ENCODE results near the gene USP5.

USP5 gene

GRCh38 chr12:6851921-6852650 is at the start of gene USP5:
Gene USP5 (plus strand): TSS chr12:6852150. CDS start chr12:6852180, 30 bp downstream.
- FAIRE-seq, result peak; percentile 90

GRCh38 chr12:6807170-6807569 is 44.8 kb upstream of the USP5 start:
- no peak for FAIRE-seq

- no peak for FAIRE-seq
These were observed 42.9 kb upstream of the USP5 start for GRCh38 chr12:6809056-6809455.

GRCh38 chr12:6810758-6811157 is 41.2 kb upstream of the USP5 start:
- no peak for FAIRE-seq

- no peak for FAIRE-seq
These were observed 38.6 kb upstream of the USP5 start for GRCh38 chr12:6813363-6813762.

- FAIRE-seq, result no peak
These were observed 35.4 kb upstream of the USP5 start for GRCh38 chr12:6816598-6816997.

GRCh38 chr12:6817098-6817497 is 34.9 kb upstream of the USP5 start:
- FAIRE-seq, result no peak

- no peak for FAIRE-seq
These were observed 34.2 kb upstream of the USP5 start for GRCh38 chr12:6817662-6818157.

- FAIRE-seq, result no peak
These were observed 33.7 kb upstream of the USP5 start for GRCh38 chr12:6818222-6818621.

- no peak for FAIRE-seq
These were observed 33.3 kb upstream of the USP5 start for GRCh38 chr12:6818645-6819044.

- FAIRE-seq, result no peak
These were observed 32.6 kb upstream of the USP5 start for GRCh38 chr12:6819106-6820030.

- no peak for FAIRE-seq
These were observed 31.8 kb upstream of the USP5 start for GRCh38 chr12:6820166-6820565.

GRCh38 chr12:6821591-6822425 is 30.1 kb upstream of the USP5 start, which contains the start of gene GPR162:
Gene GPR162 (plus strand): TSS chr12:6821821. CDS start chr12:6823899, 2,078 bp downstream.
- FAIRE-seq, result no peak

GRCh38 chr12:6822426-6823135 is 29.4 kb upstream of the USP5 start:
- no peak for FAIRE-seq

GRCh38 chr12:6823182-6824084 is 28.5 kb upstream of the USP5 start:
- no peak for FAIRE-seq

- no peak for FAIRE-seq
These were observed 27.7 kb upstream of the USP5 start for GRCh38 chr12:6824085-6824775.

- FAIRE-seq, result no peak
These were observed 27.0 kb upstream of the USP5 start for GRCh38 chr12:6824901-6825381.

GRCh38 chr12:6825398-6826124 is 26.4 kb upstream of the USP5 start:
- peak; percentile 7 for FAIRE-seq

- FAIRE-seq, result no peak
These were observed 25.7 kb upstream of the USP5 start for GRCh38 chr12:6826125-6826733.

Data from TTC549 (cell line).